ENCODE measurements around the gene CAMK1D.

CAMK1D gene

DNA sequence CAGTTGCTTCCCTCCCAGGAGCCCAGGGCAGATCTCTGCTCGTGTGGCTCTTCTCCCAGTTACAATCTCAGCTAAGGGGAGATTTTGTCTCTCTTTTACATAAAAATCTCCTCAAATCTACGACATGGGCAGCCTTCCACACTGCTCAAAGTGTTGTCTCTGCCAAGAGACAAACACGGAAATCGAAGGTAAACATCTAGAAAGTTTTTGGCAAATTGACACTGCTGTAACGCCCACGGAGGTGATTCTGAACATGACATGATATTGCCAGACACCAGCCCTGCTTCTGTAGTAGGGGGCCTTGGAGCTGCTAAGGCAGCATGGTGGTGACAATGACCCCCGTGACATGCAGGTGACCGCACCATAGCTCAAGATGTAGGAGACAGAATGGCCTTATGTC, 523.8 kb downstream of the CAMK1D start:
- DNase-seq, result no peak

GRCh38 chr10:12874501-12874900, 525.2 kb downstream of the CAMK1D start:
- no peak for DNase-seq

GRCh38 chr10:12875100-12875499, 525.8 kb downstream of the CAMK1D start:
- no peak for DNase-seq

- no peak for DNase-seq
Observed at GRCh38 chr10:12876266-12876665, 526.9 kb downstream of the CAMK1D start.

GRCh38 chr10:12877150-12877549, 527.8 kb downstream of the CAMK1D start:
- DNase-seq, result no peak

DNA sequence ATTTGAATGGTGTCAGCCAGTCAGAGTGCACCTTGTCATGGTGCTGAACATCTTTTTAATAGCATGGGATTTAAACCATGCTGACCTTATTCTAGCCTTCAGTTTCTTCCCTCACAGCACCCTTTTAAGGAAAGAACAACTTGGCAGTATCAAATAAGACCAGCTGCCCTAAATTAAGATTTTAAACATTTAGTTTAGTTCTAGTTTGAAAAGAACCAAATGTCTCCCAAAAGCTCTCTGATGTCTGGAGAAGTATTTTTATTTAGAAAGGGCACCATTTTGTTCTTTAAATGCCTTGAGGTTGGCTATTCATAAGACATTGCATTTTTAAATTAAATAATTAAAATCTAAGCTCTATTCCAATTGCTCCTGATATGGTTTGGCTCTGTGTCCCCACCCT, 531.1 kb downstream of the CAMK1D start:
- DNase-seq, result no peak

DNA sequence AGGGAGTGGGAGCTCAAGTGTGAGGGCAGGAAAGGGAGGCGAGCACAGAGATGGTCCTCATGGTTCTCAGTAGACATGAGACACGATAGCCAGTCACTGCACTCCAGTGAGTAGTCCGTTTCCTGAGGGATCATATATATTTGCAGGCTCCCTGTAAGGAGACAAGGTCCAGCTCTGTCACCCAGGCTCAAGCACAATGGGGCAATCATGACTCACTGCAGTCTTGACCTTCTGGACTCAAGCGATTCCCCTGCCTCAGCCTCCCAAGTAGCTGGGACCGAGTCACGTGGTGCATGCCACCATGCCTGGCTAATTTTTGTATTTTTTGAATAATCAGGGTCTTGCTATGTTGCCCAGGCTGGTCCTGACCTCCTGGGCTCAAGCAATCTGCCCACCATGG, 535.5 kb downstream of the CAMK1D start:
- DNase-seq, result no peak
